Ectodermal cell (in vitro differentiated cells): Measurements from ENCODE around the gene CIROP.

Source experiments
- H3K27ac ChIP-seq: 2 replicates; pipeline ENCODE4 v1.7.0; 2013; ENCODE audit warnings: mild to moderate bottlenecking, low read depth, low read length; ENCODE audit not compliant: insufficient read depth, poor library complexity, severe bottlenecking
- H3K27me3 ChIP-seq: 2 replicates; pipeline ENCODE4 v1.7.0; 2013; ENCODE audit warnings: mild to moderate bottlenecking, low read length; ENCODE audit not compliant: insufficient read depth, control insufficient read depth, poor library complexity, severe bottlenecking
- H3K36me3 ChIP-seq: one replicate; pipeline ENCODE4 v1.7.0; 2013; ENCODE audit warnings: low read length; ENCODE audit not compliant: control insufficient read depth, insufficient read depth
- H3K4me1 ChIP-seq: one replicate; pipeline ENCODE4 v1.7.0; 2013; ENCODE audit warnings: low read length; ENCODE audit not compliant: control insufficient read depth, insufficient read depth
- H3K4me3 ChIP-seq: 2 replicates; pipeline ENCODE4 v1.7.0; 2013; ENCODE audit warnings: low read depth, low read length, control low read depth; ENCODE audit not compliant: insufficient read depth
- H3K9me3 ChIP-seq: 2 replicates; pipeline ENCODE4 v1.7.0; 2013; ENCODE audit warnings: mild to moderate bottlenecking, low read length, moderate library complexity; ENCODE audit not compliant: control insufficient read depth
- WGBS, 2 experiments: methylation state at CpG; one replicate each; pipeline ENCODE4 v1.1.7; 2013; ENCODE audit warnings: missing lambda C conversion rate in 2 of 2; 5-methylcytosine and 5-hydroxymethylcytosine counted together

The CIROP gene

GRCh38 chr14:23066855-23067744 lies 37.7 kb downstream of the CIROP start:
- Histone ChIP-seq H3K4me3 (no peak overlapping the region), H3K9me3 (no peaks in the 10 kb centered on the region), H3K36me3 (peaks cover 58% of the 10 kb centered on the region), H3K27ac (no peak overlapping the region), H3K27me3 (no peaks in the 10 kb centered on the region), H3K4me1 (peaks cover 37% of the 10 kb centered on the region)
- 94 to 95% methylated on average over 19 to 21 of the region's 23 CpGs for WGBS, 2 experiments

- 88 to 97% methylated on average over 3 of the region's 3 CpGs for WGBS, 2 experiments
- Histone ChIP-seq H3K27ac (no peak overlapping the region), H3K36me3 (peaks cover 61% of the 10 kb centered on the region), H3K9me3 (no peaks in the 10 kb centered on the region), H3K4me1 (peaks cover 31% of the 10 kb centered on the region), H3K27me3 (no peaks in the 10 kb centered on the region), H3K4me3 (no peak overlapping the region)
Observed at GRCh38 chr14:23066368-23066767, 38.4 kb downstream of the CIROP start.

- 96 to 97% methylated on average over 5 of the region's 5 CpGs for WGBS, 2 experiments
- Histone ChIP-seq H3K4me3 (no peak overlapping the region), H3K9me3 (no peaks in the 10 kb centered on the region), H3K27ac (no peak overlapping the region), H3K36me3 (peaks cover 76% of the 10 kb centered on the region), H3K27me3 (no peaks in the 10 kb centered on the region), H3K4me1 (peaks cover 19% of the 10 kb centered on the region)
Observed at GRCh38 chr14:23063601-23064000, 41.2 kb downstream of the CIROP start.

GRCh38 chr14:23062002-23062401 lies 42.8 kb downstream of the CIROP start:
- Histone ChIP-seq H3K4me1 (peaks cover 4% of the 10 kb centered on the region), H3K27ac (no peak overlapping the region), H3K27me3 (no peaks in the 10 kb centered on the region), H3K9me3 (no peaks in the 10 kb centered on the region), H3K4me3 (no peak overlapping the region), H3K36me3 (peaks cover 64% of the 10 kb centered on the region)
- WGBS, 2 experiments = 84 to 87% methylated on average over 4 of the region's 4 CpGs

GRCh38 chr14:23060536-23061260 lies 44.1 kb downstream of the CIROP start:
- H3K36me3 ChIP-seq = peaks cover 54% of the 10 kb centered on the region
- WGBS, 2 experiments = 94 to 96% methylated on average over 17 of the region's 17 CpGs

GRCh38 chr14:23058654-23059504 lies 45.9 kb downstream of the CIROP start:
- 93% methylated on average over 32 of the region's 32 CpGs for WGBS, 2 experiments
- Histone ChIP-seq H3K36me3 (peaks cover 36% of the 10 kb centered on the region), H3K27me3 (no peaks in the 10 kb centered on the region), H3K9me3 (no peaks in the 10 kb centered on the region), H3K4me1 (peaks cover 4% of the 10 kb centered on the region), H3K4me3 (no peak overlapping the region), H3K27ac (no peak overlapping the region)

More at GRCh38 chr14:23060536-23061260, 44.1 kb downstream of the CIROP start:
- Histone ChIP-seq H3K27me3 (no peaks in the 10 kb centered on the region), H3K27ac (no peak overlapping the region), H3K9me3 (no peaks in the 10 kb centered on the region), H3K4me3 (no peak overlapping the region), H3K4me1 (peaks cover under 1% of the 10 kb centered on the region)

GRCh38 chr14:23057757-23058653 lies 46.8 kb downstream of the CIROP start:
- no peaks in the 10 kb centered on the region for H3K9me3 ChIP-seq
- H3K4me1 ChIP-seq = peaks cover 4% of the 10 kb centered on the region
- peak overlapping the region; percentile 68 for H3K4me3 ChIP-seq
- H3K27ac ChIP-seq = peak overlapping the region; percentile 93
- 2 to 3% methylated on average over 51 of the region's 51 CpGs for WGBS, 2 experiments
- H3K27me3 ChIP-seq = no peaks in the 10 kb centered on the region
- H3K36me3 ChIP-seq = peaks cover 28% of the 10 kb centered on the region

GRCh38 chr14:23056956-23057756 lies 47.6 kb downstream of the CIROP start, which contains the start of gene CDH24:
CDH24 (minus strand) TSS chr14:23057520; CDS start chr14:23055733, 1,787 bp downstream.
- Histone ChIP-seq H3K27ac (peak within 1 kb of the TSS; percentile 93), H3K4me3 (peak within 1 kb of the TSS; percentile 68), H3K4me1 (peaks cover 4% of the 10 kb centered on the region), H3K36me3 (peaks cover 22% of the 10 kb centered on the region), H3K9me3 (no peaks in the 10 kb centered on the region), H3K27me3 (no peaks in the 10 kb centered on the region)
- 0 to 1% methylated on average over 73 of the region's 73 CpGs for WGBS, 2 experiments
